HEK293 (cell line): Measurements from ENCODE around the gene NAGPA.

Experiments used
- CTCF ChIA-PET: fragments of 350-600 bp; formaldehyde crosslinking; extraction: SDS; loops from one replicate; lab custom pipeline; 2021; ENCODE audit warnings: antibody characterized with exemption; lab: Yijun Ruan, JAX
- POLR2A ChIA-PET: fragments of 300-600 bp; formaldehyde crosslinking; extraction: SDS; loops from one replicate; lab custom pipeline; 2020; ENCODE audit warnings: antibody characterized with exemption, inconsistent platforms; lab: Yijun Ruan, JAX
- H3K27ac ChIP-seq: fragments of 200-500 bp; sonication (Bioruptor generic); 2 replicates; pipeline ENCODE4 v1.5.1; 2014; ENCODE audit warnings: low read depth, low read length, control low read depth, inconsistent platforms; ENCODE audit errors: extremely low read depth
- H3K36me3 ChIP-seq, 2 experiments: fragments of 200-500 bp in 1 of 2; sonication (Bioruptor generic) in 1 of 2; 1 replicate in 1 of 2; 2 replicates in 1 of 2; pipeline ENCODE4 v1.5.1; 2014 to 2017; ENCODE audit warnings: inconsistent platforms in 2 of 2, low read length in 2 of 2; ENCODE audit not compliant: control insufficient read depth in 2 of 2, insufficient read depth in 1 of 2
- H3K4me1 ChIP-seq: fragments of 200-500 bp; sonication (Bioruptor generic); 2 replicates; pipeline ENCODE4 v1.5.1; 2014; ENCODE audit warnings: mild to moderate bottlenecking, low read length, inconsistent platforms; ENCODE audit not compliant: control insufficient read depth, insufficient read depth
- H3K4me3 ChIP-seq: 2 replicates; pipeline ENCODE4 v1.5.1; 2011; ENCODE audit warnings: low read depth, mild to moderate bottlenecking, control low read depth, low read length, moderate library complexity
- H3K9me3 ChIP-seq: fragments of 200-500 bp; sonication (Bioruptor generic); 2 replicates; pipeline ENCODE4 v1.5.1; 2014; ENCODE audit warnings: low read depth, low read length, inconsistent platforms; ENCODE audit not compliant: control insufficient read depth, insufficient read depth
- OVOL3 ChIP-seq: fragments of 450-650 bp; formaldehyde crosslinking; IDR thresholded peaks from 2 replicates; pipeline ENCODE4 v1.5.1; 2016; ENCODE audit warnings: missing biosample characterization, missing genetic modification characterization
- ZNF133 ChIP-seq: fragments of 450-650 bp; formaldehyde crosslinking; IDR thresholded peaks from 2 replicates; pipeline ENCODE4 v1.5.1; 2016; ENCODE audit warnings: missing biosample characterization, missing genetic modification characterization
- ZNF140 ChIP-seq: fragments of 450-650 bp; formaldehyde crosslinking; IDR thresholded peaks from 2 replicates; pipeline ENCODE4 v1.5.1; 2016; ENCODE audit warnings: missing biosample characterization, missing genetic modification characterization
- ZNF146 ChIP-seq: fragments of 450-650 bp; formaldehyde crosslinking; IDR thresholded peaks from 2 replicates; pipeline ENCODE4 v1.5.1; 2016; ENCODE audit warnings: missing biosample characterization, missing genetic modification characterization
- ZNF214 ChIP-seq: fragments of 450-650 bp; formaldehyde crosslinking; IDR thresholded peaks from 2 replicates; pipeline ENCODE4 v1.5.1; 2017; ENCODE audit warnings: missing biosample characterization, mild to moderate bottlenecking, missing genetic modification characterization, borderline replicate concordance
- ZNF311 ChIP-seq: fragments of 450-650 bp; formaldehyde crosslinking; IDR thresholded peaks from 2 replicates; pipeline ENCODE4 v1.5.1; 2017; ENCODE audit warnings: missing biosample characterization, missing genetic modification characterization, borderline replicate concordance
- ZNF571 ChIP-seq: fragments of 450-650 bp; formaldehyde crosslinking; IDR thresholded peaks from 2 replicates; pipeline ENCODE4 v1.5.0; 2017; ENCODE audit warnings: missing biosample characterization, missing genetic modification characterization
- TF ChIP-seq, protein P1 (sequence below): fragments of 450-650 bp; formaldehyde crosslinking; IDR thresholded peaks from 2 replicates; pipeline ENCODE4 v1.5.1; 2016; ENCODE audit warnings: missing biosample characterization, missing genetic modification characterization
- TF ChIP-seq, protein P2 (sequence below): fragments of 450-650 bp; formaldehyde crosslinking; IDR thresholded peaks from 2 replicates; pipeline ENCODE4 v1.5.1; 2016; ENCODE audit warnings: missing biosample characterization, missing genetic modification characterization
- TF ChIP-seq, protein P3 (sequence below): fragments of 450-650 bp; formaldehyde crosslinking; IDR thresholded peaks from 2 replicates; pipeline ENCODE4 v1.5.1; 2016; ENCODE audit warnings: missing biosample characterization, missing genetic modification characterization
- TF ChIP-seq, protein P4 (sequence below): fragments of 450-650 bp; formaldehyde crosslinking; IDR thresholded peaks from 2 replicates; pipeline ENCODE4 v1.5.1; 2016; ENCODE audit warnings: missing biosample characterization, missing genetic modification characterization

The NAGPA gene

DNA sequence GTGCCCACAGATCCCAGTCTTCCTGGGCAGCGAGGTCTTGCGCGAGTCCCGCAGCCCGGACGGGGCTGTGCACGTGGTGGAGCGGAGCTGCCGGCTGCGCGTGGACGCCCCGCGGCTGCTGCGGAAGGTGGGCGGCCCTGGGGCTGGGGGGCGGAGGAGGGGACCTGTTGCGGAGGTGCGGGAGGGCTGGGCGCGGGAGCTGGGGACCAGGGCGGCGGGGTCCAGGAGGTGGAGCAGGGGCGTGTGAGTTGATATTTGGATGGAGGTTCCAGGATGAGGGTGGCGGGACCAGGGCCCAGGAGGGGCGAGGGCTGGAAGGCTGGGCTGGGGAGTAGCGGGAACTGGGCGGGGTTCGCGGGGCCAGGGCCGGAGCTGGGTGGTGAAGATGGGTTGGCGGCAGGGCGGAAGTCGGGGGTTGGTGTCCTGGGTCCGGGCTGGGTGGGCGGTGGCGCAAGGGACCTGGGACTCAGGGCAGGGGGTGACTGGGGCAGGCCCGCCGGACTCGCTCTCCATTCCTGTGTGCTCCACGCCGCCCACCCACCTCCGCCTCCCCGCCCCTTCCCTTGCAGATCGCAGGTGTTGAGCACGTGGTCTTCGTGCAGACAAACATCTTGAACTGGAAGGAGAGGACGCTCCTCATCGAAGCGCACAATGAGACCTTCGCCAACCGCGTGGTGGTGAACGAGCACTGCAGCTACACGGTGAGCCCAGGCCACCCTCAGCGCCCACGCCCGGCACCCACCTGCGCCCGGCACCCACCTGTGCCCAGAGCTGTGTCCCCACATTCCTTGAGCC is 46.0 kb downstream of the NAGPA start (continued):
- TF ChIP-seq, protein P1, sequence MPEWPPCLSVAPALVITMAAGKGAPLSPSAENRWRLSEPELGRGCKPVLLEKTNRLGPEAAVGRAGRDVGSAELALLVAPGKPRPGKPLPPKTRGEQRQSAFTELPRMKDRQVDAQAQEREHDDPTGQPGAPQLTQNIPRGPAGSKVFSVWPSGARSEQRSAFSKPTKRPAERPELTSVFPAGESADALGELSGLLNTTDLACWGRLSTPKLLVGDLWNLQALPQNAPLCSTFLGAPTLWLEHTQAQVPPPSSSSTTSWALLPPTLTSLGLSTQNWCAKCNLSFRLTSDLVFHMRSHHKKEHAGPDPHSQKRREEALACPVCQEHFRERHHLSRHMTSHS (tag by site-specific recombination) = no peak
- TF ChIP-seq, protein P2, sequence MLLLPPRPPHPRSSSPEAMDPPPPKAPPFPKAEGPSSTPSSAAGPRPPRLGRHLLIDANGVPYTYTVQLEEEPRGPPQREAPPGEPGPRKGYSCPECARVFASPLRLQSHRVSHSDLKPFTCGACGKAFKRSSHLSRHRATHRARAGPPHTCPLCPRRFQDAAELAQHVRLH (tag by site-specific recombination) = no peak
- TF ChIP-seq OVOL3 (tag by site-specific recombination) (no peak), ZNF214 (tag by site-specific recombination) (no peak)

DNA sequence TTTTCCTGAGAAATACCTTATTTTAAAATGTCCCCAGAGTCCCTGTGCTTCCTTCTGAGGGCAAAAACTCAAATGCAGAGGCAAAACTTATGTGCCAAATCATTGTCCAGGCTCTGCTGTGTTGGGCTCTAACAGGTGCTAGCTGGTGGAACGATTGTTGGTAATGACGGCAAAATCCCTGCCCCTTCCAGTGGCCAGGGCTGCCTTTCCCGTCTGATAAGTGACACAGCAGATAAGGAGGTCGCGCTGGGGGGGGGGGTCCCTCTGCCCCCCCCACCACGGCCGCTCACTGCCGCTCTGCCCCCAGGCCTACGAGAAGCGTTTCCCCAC is 46.5 kb downstream of the NAGPA start:
- Histone ChIP-seq H3K27ac (no peak overlapping the region), H3K4me3 (no peak overlapping the region)
- TF ChIP-seq, protein P3, sequence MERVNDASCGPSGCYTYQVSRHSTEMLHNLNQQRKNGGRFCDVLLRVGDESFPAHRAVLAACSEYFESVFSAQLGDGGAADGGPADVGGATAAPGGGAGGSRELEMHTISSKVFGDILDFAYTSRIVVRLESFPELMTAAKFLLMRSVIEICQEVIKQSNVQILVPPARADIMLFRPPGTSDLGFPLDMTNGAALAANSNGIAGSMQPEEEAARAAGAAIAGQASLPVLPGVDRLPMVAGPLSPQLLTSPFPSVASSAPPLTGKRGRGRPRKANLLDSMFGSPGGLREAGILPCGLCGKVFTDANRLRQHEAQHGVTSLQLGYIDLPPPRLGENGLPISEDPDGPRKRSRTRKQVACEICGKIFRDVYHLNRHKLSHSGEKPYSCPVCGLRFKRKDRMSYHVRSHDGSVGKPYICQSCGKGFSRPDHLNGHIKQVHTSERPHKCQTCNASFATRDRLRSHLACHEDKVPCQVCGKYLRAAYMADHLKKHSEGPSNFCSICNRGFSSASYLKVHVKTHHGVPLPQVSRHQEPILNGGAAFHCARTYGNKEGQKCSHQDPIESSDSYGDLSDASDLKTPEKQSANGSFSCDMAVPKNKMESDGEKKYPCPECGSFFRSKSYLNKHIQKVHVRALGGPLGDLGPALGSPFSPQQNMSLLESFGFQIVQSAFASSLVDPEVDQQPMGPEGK (tag by site-specific recombination) = 0 out of 2 replicates have a peak, but pooled peaks have one; percentile 15
- TF ChIP-seq, protein P4, sequence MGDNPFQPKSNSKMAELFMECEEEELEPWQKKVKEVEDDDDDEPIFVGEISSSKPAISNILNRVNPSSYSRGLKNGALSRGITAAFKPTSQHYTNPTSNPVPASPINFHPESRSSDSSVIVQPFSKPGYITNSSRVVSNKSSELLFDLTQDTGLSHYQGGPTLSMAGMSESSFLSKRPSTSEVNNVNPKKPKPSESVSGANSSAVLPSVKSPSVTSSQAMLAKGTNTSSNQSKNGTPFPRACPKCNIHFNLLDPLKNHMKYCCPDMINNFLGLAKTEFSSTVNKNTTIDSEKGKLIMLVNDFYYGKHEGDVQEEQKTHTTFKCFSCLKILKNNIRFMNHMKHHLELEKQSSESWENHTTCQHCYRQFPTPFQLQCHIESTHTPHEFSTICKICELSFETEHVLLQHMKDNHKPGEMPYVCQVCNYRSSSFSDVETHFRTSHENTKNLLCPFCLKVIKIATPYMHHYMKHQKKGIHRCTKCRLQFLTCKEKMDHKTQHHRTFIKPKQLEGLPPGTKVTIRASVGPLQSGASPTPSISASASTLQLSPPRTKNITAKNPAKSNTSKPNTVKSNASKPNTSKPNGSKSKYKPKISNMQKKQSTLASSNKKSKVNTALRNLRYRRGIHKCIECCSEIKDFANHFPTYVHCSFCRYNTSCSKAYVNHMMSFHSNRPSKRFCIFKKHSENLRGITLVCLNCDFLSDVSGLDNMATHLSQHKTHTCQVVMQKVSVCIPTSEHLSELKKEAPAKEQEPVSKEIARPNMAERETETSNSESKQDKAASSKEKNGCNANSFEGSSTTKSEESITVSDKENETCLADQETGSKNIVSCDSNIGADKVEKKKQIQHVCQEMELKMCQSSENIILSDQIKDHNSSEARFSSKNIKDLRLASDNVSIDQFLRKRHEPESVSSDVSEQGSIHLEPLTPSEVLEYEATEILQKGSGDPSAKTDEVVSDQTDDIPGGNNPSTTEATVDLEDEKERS (tag by site-specific recombination) = no peak
- no peak for TF ChIP-seq ZNF133 (tag by site-specific recombination)
- TF ChIP-seq, all 188 proteins: peak for 1
- Histone ChIP-seq H3K36me3 (no peaks in the 10 kb centered on the region), H3K9me3 (no peaks in the 10 kb centered on the region), H3K4me1 (no peaks in the 10 kb centered on the region)
- ChIA-PET POLR2A (no interaction called here), CTCF (no interaction called here)

DNA sequence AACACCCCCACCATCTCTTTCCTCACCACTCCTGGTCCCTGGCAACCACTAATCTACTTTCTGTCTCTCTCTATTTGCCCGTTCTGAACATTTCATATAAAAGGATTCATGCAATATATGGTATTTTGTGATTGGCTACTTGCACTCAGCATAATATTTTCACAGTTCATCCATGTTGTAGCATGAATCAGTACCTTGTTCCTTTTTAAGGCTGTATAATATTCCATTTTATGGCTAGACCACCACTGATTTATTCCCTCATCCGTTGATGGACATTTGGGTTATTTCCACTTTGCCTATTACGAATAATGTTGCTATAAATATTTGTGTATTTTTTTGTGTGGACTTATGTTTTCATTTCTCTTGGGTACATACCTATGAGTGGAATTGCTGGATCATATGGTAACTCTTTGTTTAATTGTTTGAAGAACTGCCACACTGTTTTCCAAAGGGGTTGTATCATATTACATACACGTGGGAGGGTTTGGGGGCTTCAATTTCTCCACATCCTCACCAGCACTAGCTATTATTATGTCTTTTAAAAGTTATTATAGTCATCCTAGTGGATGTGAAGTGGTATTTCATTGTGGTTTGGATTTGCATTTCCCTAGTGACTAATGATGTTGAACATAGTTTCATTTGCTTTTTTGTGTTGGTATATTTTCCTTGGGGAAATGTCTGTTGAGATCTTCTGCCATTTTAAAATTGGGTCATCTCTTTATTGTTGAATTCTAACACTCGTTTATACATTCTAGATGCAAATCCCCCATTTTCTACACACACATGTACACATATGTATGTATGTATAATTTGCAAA is 49.4 kb downstream of the NAGPA start:
- Histone ChIP-seq H3K36me3 (no peaks in the 10 kb centered on the region), H3K4me3 (no peak overlapping the region), H3K4me1 (no peaks in the 10 kb centered on the region), H3K27ac (no peak overlapping the region), H3K9me3 (no peaks in the 10 kb centered on the region)
- POLR2A ChIA-PET = no interaction called here
- CTCF ChIA-PET = no interaction called here
- TF ChIP-seq, protein P2 (tag by site-specific recombination) = peak; percentile 67; the same call in 1 of the 2 replicates
- TF ChIP-seq, protein P4 (tag by site-specific recombination) = 0 out of 2 replicates have a peak, but pooled peaks have one; percentile 23
- TF ChIP-seq ZNF571 (tag by site-specific recombination) (no peak), ZNF140 (peak; percentile 93), ZNF311 (no peak), ZNF146 (peak; percentile 98)
